Activated naive CD8-positive, alpha-beta T cell treated with anti-CD3 and anti-CD28 coated beads, Interleukin-2, amount 50 U/mL, for 24 hours (primary cell): ENCODE results near the gene ICA1.
A peak's percentile ranks its signal among the peaks of the same experiment; 100 is the strongest.

Experiments
- ATAC-seq: fragments of 150-1000 bp; cut with Tn5 transposase; one replicate; pipeline ENCODE4 v1.10.0; 2021
- DNase-seq: peaks from one replicate; pipeline ENCODE4 v3.0.0; 2021
- H3K27ac Mint-ChIP-seq: one replicate; pipeline ENCODE4 v1.8.0; 2021; ENCODE audit warnings: mild to moderate bottlenecking, mixed read lengths
- H3K27me3 Mint-ChIP-seq: one replicate; pipeline ENCODE4 v1.8.0; 2021; ENCODE audit warnings: mixed read lengths
- H3K36me3 Mint-ChIP-seq: one replicate; pipeline ENCODE4 v1.8.0; 2021; ENCODE audit warnings: low read depth, mixed read lengths
- H3K4me1 Mint-ChIP-seq: one replicate; pipeline ENCODE4 v1.8.0; 2021; ENCODE audit warnings: mixed read lengths
- H3K4me3 Mint-ChIP-seq: one replicate; pipeline ENCODE4 v1.8.0; 2021; ENCODE audit warnings: mild to moderate bottlenecking, moderate library complexity, mixed read lengths
- H3K9me3 Mint-ChIP-seq: one replicate; pipeline ENCODE4 v1.8.0; 2021; ENCODE audit warnings: mixed read lengths

The ICA1 gene

GRCh38 chr7:8135417-8135816 is 126.5 kb downstream of the ICA1 start:
- Mint-ChIP-seq H3K36me3 (no peaks in the 10 kb centered on the region), H3K9me3 (no peaks in the 10 kb centered on the region), H3K4me3 (no peak overlapping the region), H3K4me1 (peaks cover 55% of the 10 kb centered on the region), H3K27ac (peak overlapping the region; percentile 40), H3K27me3 (no peaks in the 10 kb centered on the region)
- peak; percentile 25 for ATAC-seq
- no peak for DNase-seq

GRCh38 chr7:8134089-8134733 is 127.8 kb downstream of the ICA1 start:
- Mint-ChIP-seq H3K36me3 (no peaks in the 10 kb centered on the region), H3K4me3 (peak overlapping the region; percentile 27), H3K4me1 (peaks cover 63% of the 10 kb centered on the region), H3K27ac (peak overlapping the region; percentile 65), H3K27me3 (no peaks in the 10 kb centered on the region), H3K9me3 (no peaks in the 10 kb centered on the region)
- ATAC-seq, result peak; percentile 87
- DNase-seq, result peak; percentile 35

DNA sequence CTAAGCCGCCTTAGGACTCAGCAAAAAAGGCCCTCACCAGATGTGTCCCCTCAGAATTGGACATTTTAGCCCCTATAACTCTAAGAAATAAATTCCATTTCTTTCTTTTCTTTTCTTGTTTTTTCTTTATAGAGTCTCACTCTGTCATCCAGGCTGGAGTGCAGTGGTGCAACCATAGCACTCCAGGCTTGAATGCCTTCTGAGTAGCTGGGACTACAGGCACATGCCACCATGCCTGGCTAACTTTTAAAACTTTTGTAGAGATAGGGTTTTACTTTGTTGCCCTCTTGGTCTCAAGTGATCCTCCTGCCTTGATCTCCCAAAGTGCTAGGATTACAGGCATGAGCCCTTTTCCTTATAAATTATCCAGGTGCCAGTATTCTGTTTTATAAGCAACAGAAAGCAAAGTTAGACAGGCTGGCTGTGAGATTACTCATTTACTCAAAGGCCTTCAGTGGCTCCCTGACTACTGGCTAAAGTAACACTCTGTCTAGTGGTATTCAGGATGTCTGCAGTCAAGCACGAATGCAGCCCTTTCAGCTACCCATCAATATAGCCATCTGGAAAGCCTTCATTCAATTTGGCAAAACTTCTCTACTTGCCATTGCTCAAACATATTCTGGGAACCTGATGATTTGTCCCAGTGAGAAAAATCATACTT is 128.6 kb downstream of the ICA1 start:
- Mint-ChIP-seq H3K9me3 (no peaks in the 10 kb centered on the region), H3K4me3 (no peak overlapping the region), H3K36me3 (no peaks in the 10 kb centered on the region), H3K27ac (peak overlapping the region; percentile 65), H3K4me1 (peaks cover 72% of the 10 kb centered on the region), H3K27me3 (no peaks in the 10 kb centered on the region)
- ATAC-seq (no peak), DNase-seq (no peak)

GRCh38 chr7:8131694-8132605 is 130.0 kb downstream of the ICA1 start:
- H3K9me3 Mint-ChIP-seq, result no peaks in the 10 kb centered on the region
- peaks cover 85% of the 10 kb centered on the region for H3K4me1 Mint-ChIP-seq
- no peak for DNase-seq
- H3K36me3 Mint-ChIP-seq, result peaks cover 4% of the 10 kb centered on the region
- H3K4me3 Mint-ChIP-seq, result peak overlapping the region; percentile 15
- H3K27ac Mint-ChIP-seq, result peak overlapping the region; percentile 2
- peak; percentile 25 for ATAC-seq
- H3K27me3 Mint-ChIP-seq, result no peaks in the 10 kb centered on the region

- Mint-ChIP-seq H3K27ac (no peak overlapping the region), H3K4me3 (no peak overlapping the region), H3K4me1 (peaks cover 94% of the 10 kb centered on the region), H3K36me3 (peaks cover 4% of the 10 kb centered on the region), H3K9me3 (no peaks in the 10 kb centered on the region), H3K27me3 (no peaks in the 10 kb centered on the region)
- no peak for ATAC-seq
- no peak for DNase-seq
Measured at GRCh38 chr7:8130663-8131062, 131.3 kb downstream of the ICA1 start.

GRCh38 chr7:8129318-8129659 is 132.7 kb downstream of the ICA1 start:
- H3K36me3 Mint-ChIP-seq, result peaks cover 4% of the 10 kb centered on the region
- ATAC-seq, result no peak
- peaks cover 95% of the 10 kb centered on the region for H3K4me1 Mint-ChIP-seq
- H3K9me3 Mint-ChIP-seq, result no peaks in the 10 kb centered on the region
- H3K4me3 Mint-ChIP-seq, result no peak overlapping the region
- H3K27ac Mint-ChIP-seq, result peak overlapping the region; percentile 68
- DNase-seq, result no peak
- no peaks in the 10 kb centered on the region for H3K27me3 Mint-ChIP-seq

GRCh38 chr7:8128449-8129317 is 133.3 kb downstream of the ICA1 start:
- DNase-seq, result no peak
- Mint-ChIP-seq H3K4me3 (peak overlapping the region; percentile 14), H3K27ac (peak overlapping the region; percentile 68), H3K9me3 (no peaks in the 10 kb centered on the region), H3K4me1 (peaks cover 91% of the 10 kb centered on the region), H3K36me3 (peaks cover 4% of the 10 kb centered on the region), H3K27me3 (no peaks in the 10 kb centered on the region)
- no peak for ATAC-seq

DNA sequence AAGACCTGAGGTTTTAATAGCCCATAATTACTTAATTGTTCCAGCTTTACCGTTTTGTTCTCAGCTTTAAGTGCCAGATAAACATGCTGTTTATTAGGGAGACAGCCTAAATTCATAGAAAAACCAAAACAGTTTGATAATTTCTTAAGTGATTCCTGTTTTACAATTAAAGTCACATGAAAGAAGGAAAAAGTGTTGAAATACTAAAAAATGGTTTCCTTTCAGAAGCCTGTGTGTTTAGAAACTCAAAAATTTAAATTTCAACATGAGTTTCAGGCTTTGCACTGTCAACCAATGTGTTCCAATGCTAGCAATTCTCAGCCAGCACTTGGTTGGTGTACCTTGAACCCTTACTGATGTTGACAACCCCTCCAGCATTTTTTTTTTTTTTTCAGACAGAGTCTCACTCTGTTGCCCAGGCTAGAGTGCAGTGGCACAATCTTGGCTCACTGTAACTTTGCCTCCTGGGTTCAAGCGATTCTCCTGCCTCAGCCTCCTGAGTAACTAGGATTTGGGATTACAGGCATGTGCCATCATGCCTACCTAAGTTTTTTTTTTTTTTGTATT is 135.3 kb downstream of the ICA1 start:
- peaks cover 4% of the 10 kb centered on the region for H3K36me3 Mint-ChIP-seq
- DNase-seq (no peak), ATAC-seq (no peak)
- H3K27me3 Mint-ChIP-seq, result peaks cover 3% of the 10 kb centered on the region
- H3K4me3 Mint-ChIP-seq, result peak overlapping the region; percentile 53
- peaks cover 76% of the 10 kb centered on the region for H3K4me1 Mint-ChIP-seq
- no peaks in the 10 kb centered on the region for H3K9me3 Mint-ChIP-seq
- peak overlapping the region; percentile 91 for H3K27ac Mint-ChIP-seq

- Mint-ChIP-seq H3K4me3 (peak overlapping the region; percentile 53), H3K4me1 (peaks cover 75% of the 10 kb centered on the region), H3K36me3 (peaks cover 4% of the 10 kb centered on the region), H3K9me3 (no peaks in the 10 kb centered on the region), H3K27me3 (peaks cover 3% of the 10 kb centered on the region), H3K27ac (peak overlapping the region; percentile 91)
- peak; percentile 92 for ATAC-seq
- DNase-seq, result peak; percentile 76
Measured at GRCh38 chr7:8125680-8126444, 136.1 kb downstream of the ICA1 start.

DNA sequence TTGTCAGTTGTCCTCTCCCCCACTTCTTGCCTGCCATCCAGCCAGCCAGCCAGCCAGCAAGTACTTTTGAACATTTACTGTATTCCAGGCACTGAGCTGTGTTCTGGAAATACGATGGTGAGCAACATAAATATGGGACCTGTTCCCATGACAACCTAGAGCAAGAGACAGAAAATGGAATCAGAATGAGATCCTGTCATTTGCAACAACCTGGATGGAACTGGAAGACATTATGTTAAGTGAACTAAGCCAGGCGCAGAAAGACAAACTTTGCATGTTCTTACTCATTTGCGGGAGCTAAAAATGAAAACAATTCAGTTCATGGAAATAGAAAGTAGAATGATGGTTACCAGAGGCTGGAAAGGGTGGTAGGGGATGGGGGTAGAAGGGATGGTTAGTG is 140.7 kb downstream of the ICA1 start:
- peaks cover 6% of the 10 kb centered on the region for H3K27me3 Mint-ChIP-seq
- no peak overlapping the region for H3K4me3 Mint-ChIP-seq
- H3K27ac Mint-ChIP-seq, result no peak overlapping the region
- peaks cover under 1% of the 10 kb centered on the region for H3K9me3 Mint-ChIP-seq
- no peak for ATAC-seq
- peaks cover 54% of the 10 kb centered on the region for H3K4me1 Mint-ChIP-seq
- no peak for DNase-seq
- no peaks in the 10 kb centered on the region for H3K36me3 Mint-ChIP-seq

- Mint-ChIP-seq H3K36me3 (peaks cover 3% of the 10 kb centered on the region), H3K4me3 (no peak overlapping the region), H3K4me1 (peaks cover 54% of the 10 kb centered on the region), H3K27ac (no peak overlapping the region), H3K9me3 (peaks cover 4% of the 10 kb centered on the region), H3K27me3 (peaks cover 6% of the 10 kb centered on the region)
- ATAC-seq, result no peak
- no peak for DNase-seq
Measured at GRCh38 chr7:8120390-8121058, 141.4 kb downstream of the ICA1 start.

DNA sequence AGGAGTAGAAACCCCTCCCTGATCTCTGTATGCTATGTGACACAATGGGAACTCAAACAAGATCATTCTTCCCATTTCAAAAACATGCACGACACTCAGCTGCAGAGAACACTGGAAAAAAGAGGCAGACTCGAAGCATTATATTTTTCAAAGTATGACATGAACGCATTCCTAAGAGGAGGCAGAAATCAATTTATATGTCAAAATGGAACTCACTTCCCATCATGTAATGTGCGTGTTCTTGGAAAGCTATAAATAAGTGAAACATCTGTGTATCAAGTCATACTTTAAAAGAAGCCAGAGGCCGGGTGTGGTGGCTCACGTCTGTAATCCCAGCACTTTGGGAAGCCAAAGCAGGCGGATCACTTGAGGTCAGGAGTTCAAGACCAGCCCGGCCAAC is 142.7 kb downstream of the ICA1 start:
- Mint-ChIP-seq H3K36me3 (peaks cover 7% of the 10 kb centered on the region), H3K27me3 (peaks cover 6% of the 10 kb centered on the region), H3K9me3 (peaks cover 10% of the 10 kb centered on the region), H3K4me1 (peaks cover 54% of the 10 kb centered on the region), H3K4me3 (no peak overlapping the region), H3K27ac (no peak overlapping the region)
- no peak for ATAC-seq
- DNase-seq, result no peak

- H3K9me3 Mint-ChIP-seq, result peaks cover 10% of the 10 kb centered on the region
- ATAC-seq, result peak; percentile 40
- peak overlapping the region; percentile 41 for H3K27ac Mint-ChIP-seq
- no peak for DNase-seq
- peaks cover 59% of the 10 kb centered on the region for H3K4me1 Mint-ChIP-seq
- H3K36me3 Mint-ChIP-seq, result peaks cover 12% of the 10 kb centered on the region
- H3K27me3 Mint-ChIP-seq, result peaks cover 6% of the 10 kb centered on the region
- no peak overlapping the region for H3K4me3 Mint-ChIP-seq
Measured at GRCh38 chr7:8117195-8117594, 144.8 kb downstream of the ICA1 start.
